GM20000 (cell line): ENCODE results near the gene SYNGR1.

ENCODE experiments used
- DNase-seq: peaks from one replicate; pipeline ENCODE4 v3.0.0; 2012; ENCODE audit warnings: low spot score
- CTCF ChIP-seq: IDR thresholded peaks from 2 replicates; pipeline ENCODE4 v1.5.1; 2012; ENCODE audit warnings: mild to moderate bottlenecking, control low read depth; ENCODE audit errors: extremely low read depth, missing control alignments

SYNGR1 gene

GRCh38 chr22:39369186-39369585, 19.4 kb downstream of the SYNGR1 start:
- no peak for DNase-seq
- TF ChIP-seq CTCF: no peak

- no peak for DNase-seq
- TF ChIP-seq CTCF: no peak
These were observed 19.8 kb downstream of the SYNGR1 start for GRCh38 chr22:39369586-39369985.

- DNase-seq: no peak
- no peak for TF ChIP-seq CTCF
These were observed 21.9 kb downstream of the SYNGR1 start for GRCh38 chr22:39371732-39372131.

- DNase-seq: no peak
- no peak for TF ChIP-seq CTCF
These were observed 24.4 kb downstream of the SYNGR1 start for GRCh38 chr22:39374191-39374590.

GRCh38 chr22:39374801-39375200, 25.0 kb downstream of the SYNGR1 start:
- DNase-seq: no peak
- no peak for TF ChIP-seq CTCF

- TF ChIP-seq CTCF: no peak
- no peak for DNase-seq
These were observed 25.9 kb downstream of the SYNGR1 start for GRCh38 chr22:39375646-39376045.

GRCh38 chr22:39379756-39380730, 30.3 kb downstream of the SYNGR1 start:
- no peak for DNase-seq
- TF ChIP-seq CTCF: no peak
